LHCN-M2 (cell line): ENCODE measurements around the gene MASP1. TPM values are rescaled to one million over a fixed set of nuclear protein-coding genes. Genes with fewer than 3 reads are reported as not detected.

ENCODE experiments used
- DNase-seq: peaks from one replicate; pipeline ENCODE4 v3.0.0-alpha.2; 2012; ENCODE audit warnings: low read depth
- total RNA-seq: library from RNA; depleted of rRNA; stranded (reverse); fragments of >200 nt; gene quantifications from 2 replicates; pipeline ENCODE4 v1.2.3, GENCODE V29; 2014

MASP1 gene
- total RNA-seq, 1 experiment from 2014 or later, result not detected

- DNase-seq, result no peak
Measured at GRCh38 chr3:187295316-187296034, 3.9 kb upstream of the MASP1 start.

- DNase-seq, result no peak
Measured at GRCh38 chr3:187293516-187294430, 2.2 kb upstream of the MASP1 start.

- no peak for DNase-seq
Measured at GRCh38 chr3:187292631-187293515, 1.3 kb upstream of the MASP1 start.

- DNase-seq, result no peak
Measured at GRCh38 chr3:187292181-187292580, 644 bp upstream of the MASP1 start.

- DNase-seq, result peak; percentile 11
Measured at GRCh38 chr3:187291001-187291511, 481 bp downstream of the MASP1 start.

GRCh38 chr3:187290503-187290902, 1.0 kb downstream of the MASP1 start:
- no peak for DNase-seq

- no peak for DNase-seq
Measured at GRCh38 chr3:187288855-187289605, 2.5 kb downstream of the MASP1 start.

- DNase-seq, result no peak
Measured at GRCh38 chr3:187288131-187288854, 3.2 kb downstream of the MASP1 start.

GRCh38 chr3:187287256-187287655, 4.3 kb downstream of the MASP1 start:
- DNase-seq, result no peak

- peak; percentile 53 for DNase-seq
Measured at GRCh38 chr3:187286467-187287059, 5.0 kb downstream of the MASP1 start.

GRCh38 chr3:187281191-187281714, 10.3 kb downstream of the MASP1 start:
- peak; percentile 62 for DNase-seq

- no peak for DNase-seq
Measured at GRCh38 chr3:187280644-187281043, 10.9 kb downstream of the MASP1 start.

GRCh38 chr3:187277129-187277462, 14.4 kb downstream of the MASP1 start:
- DNase-seq, result no peak

GRCh38 chr3:187276397-187277128, 15.0 kb downstream of the MASP1 start:
- no peak for DNase-seq

GRCh38 chr3:187274977-187275338, 16.6 kb downstream of the MASP1 start:
- DNase-seq, result no peak

- no peak for DNase-seq
Measured at GRCh38 chr3:187274315-187274976, 17.1 kb downstream of the MASP1 start.

GRCh38 chr3:187271582-187271981, 20.0 kb downstream of the MASP1 start:
- no peak for DNase-seq

GRCh38 chr3:187269486-187269885, 22.1 kb downstream of the MASP1 start:
- no peak for DNase-seq
